Heart left ventricle (tissue), 13 donors: Measurements from ENCODE around the gene GPR39.

Source experiments
- CTCF ChIP-seq, 12 donors: fragments of 200-600 bp; sonication (generic) in 4 of 12; IDR thresholded peaks; one replicate each; pipeline versions ENCODE4 v1.5.0 to v1.8.0; 2018 to 2022; ENCODE audit warnings: antibody characterized with exemption in 12 of 12, mild to moderate bottlenecking in 5 of 12
- POLR2A ChIP-seq, 2 donors: fragments of 450-650 bp; IDR thresholded peaks; one replicate each; pipeline ENCODE4 v1.6.1; 2017; ENCODE audit warnings: antibody characterized with exemption in 2 of 2, mild to moderate bottlenecking in 2 of 2, moderate library complexity in 2 of 2
- donor health status: ischemic (EF 13 %, LVEDD 7.1; RV severe dilation, severe dysfunction).
- donor health status: DM: no; HTN: yes; CAD: no.
- donor health status: DM: no; HTN: no; CAD: no.
- donor health status: ischemic (EF 25% LVEDD 6.9; RV normal size, moderate dysfunction).
- donor health status: ischemic (EF 25% LVEDD 5.7; RV mildly dilated, moderate dysfunction).
- donor health status: ischemic (EF 35%, LVEDD 5.7; RV mildly dilated, moderate dysfunction).
- donor health status: nonischemic (EF 11% LVEDD 7.7; RV severe dilation, severe dysfunction).
- donor health status: DM: yes; HTN: yes; CAD: no.
- donor health status: PGD.
- donor health status: ischemic (EF 29% LVEDD 5.4; RV normal size, mild dysfunction).
- donor health status: nonischemic (EF 23%, LVEDD 6.1; RV moderate dilation, normal function).

DNA sequence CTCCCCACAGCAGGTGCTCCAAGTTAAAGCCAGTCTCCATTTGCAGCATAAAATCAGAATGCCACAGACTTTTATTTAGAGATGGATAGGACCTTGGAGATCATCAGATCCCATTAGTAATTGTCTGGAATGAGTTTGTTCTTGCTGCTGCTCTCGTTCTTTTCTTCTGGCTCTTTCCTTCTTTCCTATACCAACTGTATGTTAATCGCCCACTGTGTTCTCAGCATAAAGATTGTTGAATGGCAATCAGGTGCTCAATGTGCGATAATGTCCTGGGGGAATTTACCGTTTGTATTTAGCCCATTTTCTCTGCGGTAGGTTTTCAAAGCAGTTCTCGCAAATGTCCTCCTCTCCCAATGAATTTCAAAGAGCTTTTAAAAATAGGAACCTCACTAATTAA lies 3.3 kb downstream of the GPR39 start:
- no peak for TF ChIP-seq POLR2A (IDR thresholded peaks at IDR 0.05)
- no peak for TF ChIP-seq CTCF (IDR thresholded peaks at IDR 0.05)
